Calu3 (cell line): ENCODE results near the gene MED15. TPM values are rescaled to one million over a fixed set of nuclear protein-coding genes. Genes with fewer than 3 reads are reported as not detected.

Source experiments
- BruUV-seq: library from RNA; stranded (reverse); fragments of 400-500 nt; replicated peaks from 2 replicates; lab custom pipeline; 2021; lab: Mats Ljungman, UMichigan
- CTCF ChIA-PET: fragments of 300-600 bp; sonication (Branson Sonifier 250); formaldehyde crosslinking; loops from one replicate; lab custom pipeline; 2022; ENCODE audit warnings: antibody characterized with exemption; lab: Charles Lee
- DNase-seq: peaks from one replicate; pipeline ENCODE4 v3.0.0; 2022
- H3K27ac Mint-ChIP-seq: one replicate; pipeline ENCODE4 v1.8.0; 2022; ENCODE audit warnings: mixed read lengths; ENCODE audit not compliant: unreplicated experiment
- H3K27me3 Mint-ChIP-seq: one replicate; pipeline ENCODE4 v1.8.0; 2022; ENCODE audit warnings: mixed read lengths; ENCODE audit not compliant: unreplicated experiment
- H3K36me3 Mint-ChIP-seq: one replicate; pipeline ENCODE4 v1.8.0; 2022; ENCODE audit warnings: mild to moderate bottlenecking, moderate library complexity, mixed read lengths; ENCODE audit not compliant: insufficient read depth, unreplicated experiment
- H3K4me1 Mint-ChIP-seq: one replicate; pipeline ENCODE4 v1.8.0; 2022; ENCODE audit warnings: mild to moderate bottlenecking, low read depth, mixed read lengths; ENCODE audit not compliant: unreplicated experiment
- H3K4me3 Mint-ChIP-seq: one replicate; pipeline ENCODE4 v1.8.0; 2022; ENCODE audit warnings: mild to moderate bottlenecking, low read depth, moderate library complexity, mixed read lengths; ENCODE audit not compliant: unreplicated experiment
- H3K9me3 Mint-ChIP-seq: one replicate; pipeline ENCODE4 v1.8.0; 2022; ENCODE audit warnings: low read depth, mixed read lengths; ENCODE audit not compliant: unreplicated experiment
- CTCF ChIP-seq: fragments of 200-600 bp; IDR thresholded peaks from one replicate; pipeline ENCODE4 v1.8.0; 2022; ENCODE audit warnings: antibody characterized with exemption; ENCODE audit not compliant: unreplicated experiment
- intact Hi-C: fragments of 100-400 bp; cut with micrococcal nuclease; formaldehyde crosslinking; loops from one replicate; pipeline ENCODE4 v1.10.0; 2022; ENCODE audit not compliant: unreplicated experiment
- total RNA-seq: library from RNA; stranded (reverse); gene quantifications from 2 replicates; pipeline ENCODE4 v1.2.3, GENCODE V29; 2022

Gene MED15
- total RNA-seq, 1 experiment from 2014 or later = 144 TPM

DNA sequence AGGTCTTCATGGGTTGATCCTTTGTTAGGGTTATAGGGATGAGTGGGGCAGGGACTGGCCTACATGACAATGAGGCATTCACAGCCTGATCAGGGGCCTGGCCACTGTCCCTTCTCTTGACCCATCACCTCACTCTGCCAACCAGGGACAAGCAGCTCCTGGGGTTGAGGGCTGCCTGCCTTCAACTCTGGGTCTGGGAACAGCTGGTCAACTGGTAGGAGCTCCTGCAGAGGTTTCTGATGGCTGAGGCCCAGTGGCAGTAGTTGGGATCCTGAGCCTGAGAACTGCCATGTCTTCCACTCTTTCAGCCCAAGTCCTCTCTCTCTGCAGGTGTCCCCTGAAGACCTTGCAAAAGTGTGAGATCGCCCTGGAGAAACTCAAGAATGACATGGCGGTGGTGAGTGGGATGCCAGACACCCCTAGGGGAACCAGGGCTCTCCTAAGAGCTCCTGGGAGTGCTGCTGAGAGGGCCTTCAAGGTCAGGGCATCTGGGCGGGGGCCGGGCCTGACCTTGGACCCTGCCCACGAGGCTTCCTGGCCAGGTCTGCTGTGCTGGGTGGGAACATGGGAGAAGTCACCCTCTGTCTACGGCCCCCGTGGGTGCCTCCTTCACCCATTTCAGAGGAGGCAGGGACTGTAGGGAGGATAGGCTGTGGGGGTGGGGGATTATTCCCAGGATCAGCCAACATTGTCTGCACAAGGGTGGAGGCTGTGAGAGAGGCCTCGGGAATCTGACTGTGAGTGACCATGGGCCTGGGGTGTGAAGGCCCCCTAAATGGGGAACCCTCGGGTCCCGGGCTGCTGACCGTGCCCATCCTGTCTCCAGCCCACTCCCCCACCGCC lies 76.8 kb downstream of the MED15 start:
- CTCF ChIA-PET = interaction anchor here (1.8 kb wide), 1 partner anchor 15 kb away, joined by 6 read pairs; no protein-coding TSS in a partner anchor
- intact Hi-C loops = no loop called here
- Mint-ChIP-seq H3K9me3 (no peaks in the 10 kb centered on the region), H3K4me1 (no peaks in the 10 kb centered on the region), H3K36me3 (peaks cover 33% of the 10 kb centered on the region), H3K4me3 (no peak overlapping the region), H3K27me3 (no peaks in the 10 kb centered on the region), H3K27ac (no peak overlapping the region)
- no TSS peak for BruUV-seq
- TF ChIP-seq CTCF = no peak
- no peak for DNase-seq

DNA sequence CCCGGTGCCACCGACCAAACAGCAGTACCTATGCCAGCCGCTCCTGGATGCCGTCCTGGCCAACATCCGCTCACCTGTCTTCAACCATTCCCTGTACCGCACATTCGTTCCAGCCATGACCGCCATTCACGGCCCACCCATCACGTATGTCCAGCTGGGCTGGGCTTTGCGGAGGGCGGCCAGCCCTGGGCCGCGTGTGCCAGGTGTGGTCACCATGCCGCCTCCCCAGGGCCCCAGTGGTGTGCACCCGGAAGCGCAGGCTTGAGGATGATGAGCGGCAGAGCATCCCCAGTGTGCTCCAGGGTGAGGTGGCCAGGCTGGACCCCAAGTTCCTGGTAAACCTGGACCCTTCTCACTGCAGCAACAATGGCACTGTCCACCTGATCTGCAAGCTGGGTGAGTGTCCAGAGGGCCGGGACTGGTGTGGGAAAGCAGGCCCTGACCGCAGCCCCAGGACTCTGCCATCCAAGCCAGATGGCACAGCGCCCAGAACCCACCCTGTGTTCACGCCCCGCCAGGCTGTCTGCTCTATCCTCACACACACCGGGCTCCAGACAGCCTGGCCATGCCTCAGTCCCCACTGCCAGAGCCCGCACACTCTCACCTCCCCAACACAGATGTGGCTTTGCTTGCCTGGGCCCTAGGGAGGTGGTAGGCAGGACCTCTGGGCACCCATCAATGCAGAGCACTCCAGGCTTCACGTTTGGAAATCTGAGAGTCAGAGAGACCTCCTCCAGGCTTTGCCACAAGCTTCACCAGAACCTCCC lies 77.6 kb downstream of the MED15 start:
- intact Hi-C loops = no loop called here
- no peak for TF ChIP-seq CTCF
- Mint-ChIP-seq H3K4me1 (no peaks in the 10 kb centered on the region), H3K27me3 (no peaks in the 10 kb centered on the region), H3K36me3 (peaks cover 39% of the 10 kb centered on the region), H3K9me3 (no peaks in the 10 kb centered on the region), H3K4me3 (no peak overlapping the region), H3K27ac (no peak overlapping the region)
- no TSS peak for BruUV-seq
- CTCF ChIA-PET = no interaction called here
- DNase-seq = no peak

DNA sequence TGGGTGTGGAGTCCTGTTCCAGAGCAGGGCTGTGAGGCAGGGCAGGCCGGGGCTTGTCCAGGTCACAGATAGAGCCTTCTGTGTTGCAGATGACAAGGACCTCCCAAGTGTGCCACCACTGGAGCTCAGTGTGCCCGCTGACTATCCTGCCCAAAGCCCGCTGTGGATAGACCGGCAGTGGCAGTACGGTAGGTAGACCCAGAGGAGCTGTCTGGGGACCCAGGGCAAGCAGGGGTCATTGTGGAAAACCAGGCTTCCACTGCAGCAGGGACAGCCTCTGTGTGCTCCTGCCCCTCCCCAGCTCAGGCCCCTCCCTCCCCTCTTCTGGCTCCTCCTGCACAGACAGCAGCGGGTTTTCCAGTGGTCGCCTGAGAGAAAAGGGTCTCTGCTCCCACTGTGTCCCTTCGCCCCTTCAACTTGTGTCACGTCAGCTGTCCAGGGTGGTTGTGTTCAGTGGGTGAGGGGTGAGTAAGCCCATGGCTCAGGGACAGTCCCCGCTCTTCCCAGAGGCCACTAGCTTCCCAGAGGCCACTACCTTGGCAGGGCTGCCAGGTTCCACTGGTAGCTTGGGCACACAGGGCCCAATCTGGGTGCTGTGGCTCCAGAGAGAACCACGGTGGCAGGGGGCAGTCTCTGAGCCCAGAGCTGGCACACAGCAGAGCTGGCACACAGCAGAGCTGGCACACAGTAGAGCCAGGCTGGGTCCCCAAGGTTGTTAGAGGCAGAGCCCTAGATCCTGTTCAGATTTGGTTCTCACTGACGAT lies 78.4 kb downstream of the MED15 start:
- CTCF ChIA-PET = interaction anchor here (0.6 to 0.7 kb wide), 2 partner anchors 19 to 684 kb away, joined by 3 read pairs; no protein-coding TSS in a partner anchor
- no peak overlapping the region for H3K4me3 Mint-ChIP-seq
- H3K9me3 Mint-ChIP-seq = no peaks in the 10 kb centered on the region
- DNase-seq = no peak
- no peaks in the 10 kb centered on the region for H3K27me3 Mint-ChIP-seq
- BruUV-seq = no TSS peak
- TF ChIP-seq CTCF = no peak
- no peak overlapping the region for H3K27ac Mint-ChIP-seq
- no peaks in the 10 kb centered on the region for H3K4me1 Mint-ChIP-seq
- peaks cover 39% of the 10 kb centered on the region for H3K36me3 Mint-ChIP-seq
- intact Hi-C loops = no loop called here

DNA sequence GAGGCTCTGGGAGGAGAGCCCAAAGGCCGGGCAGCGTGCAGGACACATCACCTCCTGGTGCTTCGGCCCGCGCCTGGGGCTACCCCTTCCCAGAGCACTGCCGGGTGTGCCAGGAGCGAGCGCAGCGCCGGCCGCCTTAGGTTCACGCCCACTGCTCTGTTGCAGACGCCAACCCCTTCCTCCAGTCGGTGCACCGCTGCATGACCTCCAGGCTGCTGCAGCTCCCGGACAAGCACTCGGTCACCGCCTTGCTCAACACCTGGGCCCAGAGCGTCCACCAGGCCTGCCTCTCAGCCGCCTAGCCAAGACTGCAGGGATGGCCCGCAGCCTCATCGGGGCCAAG lies 79.0 kb downstream of the MED15 start:
- no peak for TF ChIP-seq CTCF
- H3K9me3 Mint-ChIP-seq = no peaks in the 10 kb centered on the region
- DNase-seq = no peak
- intact Hi-C loops = no loop called here
- no peak overlapping the region for H3K4me3 Mint-ChIP-seq
- no peak overlapping the region for H3K27ac Mint-ChIP-seq
- H3K27me3 Mint-ChIP-seq = no peaks in the 10 kb centered on the region
- H3K4me1 Mint-ChIP-seq = no peaks in the 10 kb centered on the region
- peaks cover 36% of the 10 kb centered on the region for H3K36me3 Mint-ChIP-seq
- CTCF ChIA-PET = interaction anchor here (0.6 to 0.7 kb wide), 2 partner anchors 18 to 684 kb away, joined by 3 read pairs; no protein-coding TSS in a partner anchor
- BruUV-seq = no TSS peak
